ENCODE measurements around the gene COL4A4. TPM values are rescaled to one million over a fixed set of nuclear protein-coding genes. Genes with fewer than 3 reads are reported as not detected.

Gene COL4A4
- total and polyA plus RNA-seq, 10 donors, result 2.0 to 8.4 (median 5.4) TPM

DNA sequence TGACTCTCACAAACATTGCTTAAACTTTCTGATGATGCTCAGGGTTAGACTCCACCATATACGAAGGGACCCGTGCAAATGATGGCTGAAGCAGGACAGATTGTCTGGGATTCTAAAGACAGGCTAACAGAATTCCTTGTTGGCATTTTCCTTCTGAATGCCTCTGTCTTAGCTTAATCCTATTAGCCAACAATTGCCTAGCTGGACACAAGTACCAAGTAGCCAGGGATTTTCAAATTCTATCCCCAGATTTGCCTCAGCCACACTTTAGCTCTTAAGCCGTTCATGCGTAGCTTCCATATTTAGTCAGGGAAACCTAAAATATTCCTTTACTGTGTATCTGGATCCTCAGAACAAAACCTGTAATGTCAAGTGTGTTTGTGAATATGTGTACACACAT lies 40.4 kb upstream of the COL4A4 start:
- H3K4me1 ChIP-seq, result no peaks in the 10 kb centered on the region
- no peak for DNase-seq
- TF ChIP-seq POLR2A (IDR thresholded peaks at IDR 0.05) (no peak), POLR2AphosphoS5 (IDR thresholded peaks at IDR 0.05) (no peak), CTCF (IDR thresholded peaks at IDR 0.05 in 8 of 11, conservative IDR thresholded peaks at IDR 0.05 in 3 of 11) (no peak)
- no peak overlapping the region for H3K27ac ChIP-seq
- H3K9me3 ChIP-seq, result no peaks in the 10 kb centered on the region
- no peak overlapping the region for H3K4me3 ChIP-seq
- 88 to 96% (median 95%) methylated on average over 4 of the region's 4 CpGs for WGBS, 5 donors
- H3K36me3 ChIP-seq, result no peaks in the 10 kb centered on the region
- intact Hi-C loops (cut with DNase I; ENCODE audit: low total_unique reads), result no loop called here
- no peaks in the 10 kb centered on the region for H3K27me3 ChIP-seq (replicated peaks in 1 of 7)

- TF ChIP-seq POLR2AphosphoS5 (IDR thresholded peaks at IDR 0.05) (no peak), POLR2A (IDR thresholded peaks at IDR 0.05) (no peak), CTCF (IDR thresholded peaks at IDR 0.05 in 8 of 11, conservative IDR thresholded peaks at IDR 0.05 in 3 of 11) (no peak)
- H3K4me3 ChIP-seq, result no peak overlapping the region
- no peaks in the 10 kb centered on the region for H3K36me3 ChIP-seq
- DNase-seq, result no peak
- WGBS, 5 donors, result 87 to 95% (median 93%) methylated on average over 2 of the region's 2 CpGs
- H3K27ac ChIP-seq, result no peak overlapping the region
- no peaks in the 10 kb centered on the region for H3K27me3 ChIP-seq (replicated peaks in 1 of 7)
- H3K4me1 ChIP-seq, result no peaks in the 10 kb centered on the region
- H3K9me3 ChIP-seq, result peaks cover 0 to 2% (median 0%) of the 10 kb centered on the region in 8 donors
- intact Hi-C loops (cut with DNase I; ENCODE audit: low total_unique reads), result no loop called here
Measured at GRCh38 chr2:227201771-227202170, 37.8 kb upstream of the COL4A4 start.

DNA sequence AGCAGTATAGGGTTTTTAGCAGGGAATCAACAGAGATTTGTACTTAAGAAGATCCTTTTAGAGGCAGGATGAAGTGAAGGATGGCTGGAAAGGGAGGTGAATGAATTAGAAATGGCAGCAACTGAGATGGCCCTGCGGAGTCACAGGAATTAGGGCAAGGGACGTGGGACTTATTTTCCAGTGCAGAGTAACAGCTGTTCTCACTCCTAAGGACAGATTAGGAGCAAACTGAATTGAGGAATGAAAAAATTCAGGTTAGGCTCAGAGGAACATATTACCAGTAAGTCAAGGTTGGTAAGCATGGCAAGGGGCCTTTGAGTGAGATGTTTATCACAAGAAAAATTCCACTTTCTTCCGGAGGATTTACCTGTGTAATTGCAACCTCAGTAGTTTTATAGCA lies 34.9 kb upstream of the COL4A4 start:
- no peaks in the 10 kb centered on the region for H3K36me3 ChIP-seq
- H3K9me3 ChIP-seq, result peaks cover 0 to 3% (median 0%) of the 10 kb centered on the region in 8 donors
- no peaks in the 10 kb centered on the region for H3K4me1 ChIP-seq
- H3K27me3 ChIP-seq (replicated peaks in 1 of 7), result no peaks in the 10 kb centered on the region
- no peak overlapping the region for H3K4me3 ChIP-seq
- H3K27ac ChIP-seq, result no peak overlapping the region
- TF ChIP-seq POLR2A (IDR thresholded peaks at IDR 0.05), result no peak
- TF ChIP-seq CTCF (IDR thresholded peaks at IDR 0.05 in 8 of 11, conservative IDR thresholded peaks at IDR 0.05 in 3 of 11), result no peak
- TF ChIP-seq POLR2AphosphoS5 (IDR thresholded peaks at IDR 0.05), result no peak
- DNase-seq, result no peak
- WGBS, 5 donors, result 76 to 89% (median 88%) methylated on average over 3 of the region's 3 CpGs
- intact Hi-C loops (cut with DNase I; ENCODE audit: low total_unique reads), result no loop called here

- Histone ChIP-seq H3K27ac (no peak overlapping the region), H3K4me3 (no peak overlapping the region), H3K36me3 (no peaks in the 10 kb centered on the region), H3K4me1 (no peaks in the 10 kb centered on the region), H3K9me3 (peaks cover 0 to 3% (median 0%) of the 10 kb centered on the region in 8 donors), H3K27me3 (replicated peaks in 1 of 7) (no peaks in the 10 kb centered on the region)
- 65 to 80% (median 77%) methylated on average over 2 of the region's 2 CpGs for WGBS, 5 donors
- DNase-seq, result no peak
- TF ChIP-seq CTCF (IDR thresholded peaks at IDR 0.05 in 8 of 11, conservative IDR thresholded peaks at IDR 0.05 in 3 of 11) (no peak), POLR2AphosphoS5 (IDR thresholded peaks at IDR 0.05) (no peak), POLR2A (IDR thresholded peaks at IDR 0.05) (no peak)
- intact Hi-C loops (cut with DNase I; ENCODE audit: low total_unique reads), result no loop called here
Measured at GRCh38 chr2:227194219-227194618, 30.2 kb upstream of the COL4A4 start.

Data from spleen (tissue), 11 donors.